Stimulated activated CD8-positive, alpha-beta memory T cell treated with anti-CD3 and anti-CD28 coated beads, Interleukin-4, amount 100 ng/mL, for 24 hours (primary cell): Measurements from ENCODE around the gene GHDC.

Experiments
- DNase-seq: peaks from one replicate; pipeline ENCODE4 v3.0.0-alpha.2; 2020; ENCODE audit warnings: low read depth

GHDC gene

GRCh38 chr17:42183741-42184711 lies 10.3 kb downstream of the GHDC start:
- peak; percentile 66 for DNase-seq

GRCh38 chr17:42182927-42183734 lies 11.2 kb downstream of the GHDC start:
- no peak for DNase-seq

GRCh38 chr17:42181851-42182207 lies 12.5 kb downstream of the GHDC start:
- no peak for DNase-seq

GRCh38 chr17:42180922-42181850 lies 13.1 kb downstream of the GHDC start, which contains the start of gene KCNH4:
TSS of gene KCNH4 (minus strand) at chr17:42181142. CDS start at chr17:42180945, 197 bp downstream.
- DNase-seq: peak; percentile 81

GRCh38 chr17:42180411-42180921 lies 13.8 kb downstream of the GHDC start:
- DNase-seq: no peak

GRCh38 chr17:42179911-42180410 lies 14.3 kb downstream of the GHDC start:
- DNase-seq: no peak

- DNase-seq: no peak
Measured at GRCh38 chr17:42179335-42179734, 15.0 kb downstream of the GHDC start.

- no peak for DNase-seq
Measured at GRCh38 chr17:42178817-42179216, 15.5 kb downstream of the GHDC start.

- DNase-seq: no peak
Measured at GRCh38 chr17:42177684-42178083, 16.6 kb downstream of the GHDC start.

GRCh38 chr17:42174126-42174783 lies 20.0 kb downstream of the GHDC start:
- DNase-seq: no peak

- no peak for DNase-seq
Measured at GRCh38 chr17:42171831-42172230, 22.5 kb downstream of the GHDC start.

- no peak for DNase-seq
Measured at GRCh38 chr17:42169351-42169750, 24.9 kb downstream of the GHDC start.

GRCh38 chr17:42167807-42168206 lies 26.5 kb downstream of the GHDC start:
- DNase-seq: no peak

- DNase-seq: no peak
Measured at GRCh38 chr17:42166196-42166763, 28.0 kb downstream of the GHDC start.

- no peak for DNase-seq
Measured at GRCh38 chr17:42165751-42166150, 28.5 kb downstream of the GHDC start.

- no peak for DNase-seq
Measured at GRCh38 chr17:42163696-42164407, 30.4 kb downstream of the GHDC start.

- DNase-seq: no peak
Measured at GRCh38 chr17:42163113-42163512, 31.2 kb downstream of the GHDC start.

- no peak for DNase-seq
Measured at GRCh38 chr17:42160531-42160910, 33.8 kb downstream of the GHDC start.

- DNase-seq: no peak
Measured at GRCh38 chr17:42159796-42160530, 34.3 kb downstream of the GHDC start.
